MM.1S (cell line): ENCODE measurements around the gene ZNF827.

Experiments
- DNase-seq: peaks from one replicate; pipeline ENCODE4 v3.0.0-alpha.2; 2015
- H2AFZ ChIP-seq: fragments of 300-600 bp; sonication (generic); 2 replicates; pipeline ENCODE4 v1.6.0; 2016; ENCODE audit warnings: antibody characterized with exemption, low read length
- H3F3A ChIP-seq: fragments of 300-600 bp; sonication (generic); 2 replicates; pipeline ENCODE4 v1.6.1; 2016; ENCODE audit warnings: mild to moderate bottlenecking, antibody characterized with exemption, low read length, moderate library complexity, mixed read lengths; ENCODE audit not compliant: insufficient read depth
- H3K27ac ChIP-seq: fragments of 300-600 bp; sonication (generic); 2 replicates; pipeline ENCODE4 v1.5.1; 2016; ENCODE audit warnings: mild to moderate bottlenecking, low read length
- H3K27me3 ChIP-seq: fragments of 300-600 bp; sonication (generic); replicated peaks from 2 replicates; pipeline ENCODE4 v1.6.0; 2016; ENCODE audit warnings: low read length; ENCODE audit not compliant: insufficient read depth
- H3K36me3 ChIP-seq: fragments of 300-600 bp; sonication (generic); replicated peaks from 2 replicates; pipeline ENCODE4 v1.6.1; 2016; ENCODE audit warnings: mild to moderate bottlenecking, low read length, mixed read lengths; ENCODE audit not compliant: insufficient read depth
- H3K4me1 ChIP-seq: fragments of 300-600 bp; sonication (generic); 2 replicates; pipeline ENCODE4 v1.6.1; 2016; ENCODE audit warnings: low read length, mixed read lengths
- H3K4me2 ChIP-seq: fragments of 300-600 bp; sonication (generic); 2 replicates; pipeline ENCODE4 v1.6.0; 2016; ENCODE audit warnings: low read depth, low read length
- H3K4me3 ChIP-seq: fragments of 300-600 bp; sonication (generic); 2 replicates; pipeline ENCODE4 v1.5.1; 2016; ENCODE audit warnings: low read length, mixed read lengths
- H3K79me2 ChIP-seq: fragments of 300-600 bp; sonication (generic); 2 replicates; pipeline ENCODE4 v1.6.1; 2016; ENCODE audit warnings: mixed run types, low read length, mixed read lengths
- H3K9ac ChIP-seq: fragments of 300-600 bp; sonication (generic); 2 replicates; pipeline ENCODE4 v1.6.1; 2016; ENCODE audit warnings: low read length, mixed read lengths
- H3K9me2 ChIP-seq: fragments of 300-600 bp; sonication (generic); replicated peaks from 2 replicates; pipeline ENCODE4 v1.6.1; 2016; ENCODE audit warnings: mild to moderate bottlenecking, low read length, mixed read lengths; ENCODE audit not compliant: insufficient read depth
- H3K9me3 ChIP-seq: fragments of 300-600 bp; sonication (generic); replicated peaks from 2 replicates; pipeline ENCODE4 v1.6.1; 2016; ENCODE audit warnings: mild to moderate bottlenecking, low read length, mixed read lengths; ENCODE audit not compliant: insufficient read depth
- H4K20me1 ChIP-seq: fragments of 300-600 bp; sonication (generic); 2 replicates; pipeline ENCODE4 v1.6.1; 2016; ENCODE audit warnings: mild to moderate bottlenecking, low read length, moderate library complexity, mixed read lengths; ENCODE audit not compliant: insufficient read depth
- EZH2 ChIP-seq: fragments of 300-600 bp; sonication (generic); optimal IDR thresholded peaks from 2 replicates; pipeline ENCODE3; 2017; ENCODE audit warnings: low read depth, mild to moderate bottlenecking, antibody characterized with exemption, low read length, mixed read lengths
- EZH2phosphoT487 ChIP-seq: fragments of 300-600 bp; sonication (generic); IDR thresholded peaks from 2 replicates; pipeline ENCODE4 v1.6.1; 2018; ENCODE audit warnings: antibody characterized with exemption, low read length
- TF ChIP-seq, protein P1 (sequence below): fragments of 300-600 bp; sonication (generic); IDR thresholded peaks from 2 replicates; pipeline ENCODE4 v1.5.1; 2016; ENCODE audit warnings: antibody characterized with exemption, low read length, mixed read lengths

Gene ZNF827

DNA sequence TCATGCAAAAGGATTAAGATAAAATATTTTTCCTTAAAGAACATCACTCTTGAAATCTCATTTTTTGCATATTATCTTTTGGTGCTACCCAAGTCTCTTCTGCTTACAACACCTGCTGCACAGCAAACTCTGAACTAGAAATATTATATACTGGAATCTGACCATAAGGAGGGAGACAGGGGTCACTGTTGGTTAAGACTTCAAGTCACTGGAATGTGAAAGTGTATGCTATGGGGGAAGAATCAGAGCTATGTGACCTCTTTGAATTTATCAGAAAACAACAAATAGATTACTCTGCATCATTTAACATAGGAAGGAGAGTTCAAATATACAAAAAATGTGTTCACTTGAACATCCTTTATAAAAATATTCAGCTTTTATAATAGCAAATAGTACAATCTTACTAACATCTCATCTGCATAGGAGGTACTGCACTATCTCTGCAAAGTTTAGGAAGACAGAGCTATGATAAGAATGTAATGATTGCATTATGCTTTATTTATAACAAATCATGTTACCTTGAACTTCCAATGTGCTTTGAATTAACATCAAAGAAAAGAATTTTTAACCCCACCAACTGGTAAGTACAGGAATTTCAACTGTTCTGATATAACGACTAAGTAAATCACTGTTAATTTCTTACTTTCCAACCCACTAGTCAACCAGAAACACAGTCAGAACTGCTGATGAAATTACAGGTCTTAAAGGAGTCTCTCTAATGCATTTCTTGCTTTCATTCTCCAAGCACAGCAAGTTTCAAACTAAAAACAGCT, 69.8 kb downstream of the ZNF827 start:
- H3F3A ChIP-seq: peaks cover 24% of the 10 kb centered on the region
- H3K4me1 ChIP-seq: peaks cover 56% of the 10 kb centered on the region
- no peaks in the 10 kb centered on the region for H3K9me2 ChIP-seq
- H2AFZ ChIP-seq: no peak overlapping the region
- no peaks in the 10 kb centered on the region for H3K9me3 ChIP-seq
- peak overlapping the region; percentile 85 for H3K4me2 ChIP-seq
- DNase-seq: peak; percentile 73
- H3K79me2 ChIP-seq: no peaks in the 10 kb centered on the region
- H3K36me3 ChIP-seq: no peaks in the 10 kb centered on the region
- H3K9ac ChIP-seq: no peak overlapping the region
- no peaks in the 10 kb centered on the region for H4K20me1 ChIP-seq
- TF ChIP-seq EZH2phosphoT487: no peak
- TF ChIP-seq, protein P1, sequence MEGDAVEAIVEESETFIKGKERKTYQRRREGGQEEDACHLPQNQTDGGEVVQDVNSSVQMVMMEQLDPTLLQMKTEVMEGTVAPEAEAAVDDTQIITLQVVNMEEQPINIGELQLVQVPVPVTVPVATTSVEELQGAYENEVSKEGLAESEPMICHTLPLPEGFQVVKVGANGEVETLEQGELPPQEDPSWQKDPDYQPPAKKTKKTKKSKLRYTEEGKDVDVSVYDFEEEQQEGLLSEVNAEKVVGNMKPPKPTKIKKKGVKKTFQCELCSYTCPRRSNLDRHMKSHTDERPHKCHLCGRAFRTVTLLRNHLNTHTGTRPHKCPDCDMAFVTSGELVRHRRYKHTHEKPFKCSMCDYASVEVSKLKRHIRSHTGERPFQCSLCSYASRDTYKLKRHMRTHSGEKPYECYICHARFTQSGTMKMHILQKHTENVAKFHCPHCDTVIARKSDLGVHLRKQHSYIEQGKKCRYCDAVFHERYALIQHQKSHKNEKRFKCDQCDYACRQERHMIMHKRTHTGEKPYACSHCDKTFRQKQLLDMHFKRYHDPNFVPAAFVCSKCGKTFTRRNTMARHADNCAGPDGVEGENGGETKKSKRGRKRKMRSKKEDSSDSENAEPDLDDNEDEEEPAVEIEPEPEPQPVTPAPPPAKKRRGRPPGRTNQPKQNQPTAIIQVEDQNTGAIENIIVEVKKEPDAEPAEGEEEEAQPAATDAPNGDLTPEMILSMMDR: peak; percentile 8
- H3K4me3 ChIP-seq: peak overlapping the region; percentile 45
- H3K27ac ChIP-seq: peak overlapping the region; percentile 70; the same call in 1 of the 2 replicates
- no peaks in the 10 kb centered on the region for H3K27me3 ChIP-seq

DNA sequence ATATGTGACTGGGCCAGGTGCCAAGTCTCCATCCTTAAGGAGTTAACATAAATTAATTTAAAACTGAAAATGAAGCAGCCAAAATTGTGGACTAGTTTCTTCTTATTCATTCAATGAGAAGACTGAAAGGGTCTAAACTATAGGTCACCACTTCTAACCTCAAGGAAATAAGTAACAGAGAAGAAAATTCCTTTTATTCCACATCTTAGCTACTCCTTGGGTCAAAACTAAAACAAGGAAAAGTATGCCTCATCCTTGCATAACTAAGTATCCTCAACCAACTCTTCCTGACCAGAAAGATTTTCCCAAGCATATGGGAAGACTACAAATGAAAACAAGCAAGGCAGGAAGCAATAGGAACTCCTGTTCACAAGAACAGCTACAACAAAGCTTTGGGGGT, 71.2 kb downstream of the ZNF827 start:
- Histone ChIP-seq H3K4me3 (no peak overlapping the region), H3K79me2 (no peaks in the 10 kb centered on the region), H3K27me3 (no peaks in the 10 kb centered on the region), H3K9me3 (no peaks in the 10 kb centered on the region), H4K20me1 (no peaks in the 10 kb centered on the region), H3K4me2 (no peak overlapping the region), H3K9me2 (no peaks in the 10 kb centered on the region), H3K9ac (no peak overlapping the region), H3K36me3 (no peaks in the 10 kb centered on the region), H3K27ac (no peak overlapping the region), H3F3A (peaks cover 24% of the 10 kb centered on the region), H3K4me1 (peaks cover 56% of the 10 kb centered on the region), H2AFZ (no peak overlapping the region)
- TF ChIP-seq EZH2 (no peak), EZH2phosphoT487 (no peak)
- TF ChIP-seq, protein P1: no peak
- DNase-seq: no peak

DNA sequence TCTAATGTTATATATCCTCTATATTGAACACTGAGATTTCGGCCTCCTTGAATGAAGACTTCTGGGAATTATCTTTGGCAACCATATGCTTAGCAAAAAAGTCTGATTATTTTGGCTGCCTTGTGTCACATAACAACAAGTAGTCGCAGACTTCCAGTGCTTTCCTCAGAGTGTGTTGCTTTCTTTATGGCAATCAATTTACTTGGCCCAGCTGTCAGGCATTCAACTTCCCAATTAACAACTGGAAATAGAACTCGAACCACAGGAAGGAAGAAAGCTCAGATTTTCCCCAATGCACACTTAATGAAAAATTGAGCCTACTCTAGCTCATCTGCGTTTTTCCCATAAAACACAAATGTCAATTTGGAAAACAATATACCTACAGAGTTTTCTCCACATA, 71.6 kb downstream of the ZNF827 start:
- no peaks in the 10 kb centered on the region for H3K79me2 ChIP-seq
- H4K20me1 ChIP-seq: no peaks in the 10 kb centered on the region
- no peaks in the 10 kb centered on the region for H3K36me3 ChIP-seq
- peaks cover 56% of the 10 kb centered on the region for H3K4me1 ChIP-seq
- H3K27me3 ChIP-seq: no peaks in the 10 kb centered on the region
- H3K9ac ChIP-seq: no peak overlapping the region
- peaks cover 24% of the 10 kb centered on the region for H3F3A ChIP-seq
- no peaks in the 10 kb centered on the region for H3K9me3 ChIP-seq
- H3K27ac ChIP-seq: no peak overlapping the region
- DNase-seq: no peak
- H3K9me2 ChIP-seq: no peaks in the 10 kb centered on the region
- no peak overlapping the region for H3K4me3 ChIP-seq
- H3K4me2 ChIP-seq: no peak overlapping the region
- no peak for TF ChIP-seq EZH2phosphoT487
- TF ChIP-seq, protein P1: no peak
- TF ChIP-seq EZH2: no peak
- H2AFZ ChIP-seq: no peak overlapping the region
